ENCODE data around the gene CFAP157. TPM values are rescaled to one million over a fixed set of nuclear protein-coding genes. Genes with fewer than 3 reads are reported as not detected.

The CFAP157 gene
- total and polyA plus RNA-seq, 2 donors (not counting 1 experiment from before 2014, with no cell fraction given), result under 0.01 TPM; not detected in 1

DNA sequence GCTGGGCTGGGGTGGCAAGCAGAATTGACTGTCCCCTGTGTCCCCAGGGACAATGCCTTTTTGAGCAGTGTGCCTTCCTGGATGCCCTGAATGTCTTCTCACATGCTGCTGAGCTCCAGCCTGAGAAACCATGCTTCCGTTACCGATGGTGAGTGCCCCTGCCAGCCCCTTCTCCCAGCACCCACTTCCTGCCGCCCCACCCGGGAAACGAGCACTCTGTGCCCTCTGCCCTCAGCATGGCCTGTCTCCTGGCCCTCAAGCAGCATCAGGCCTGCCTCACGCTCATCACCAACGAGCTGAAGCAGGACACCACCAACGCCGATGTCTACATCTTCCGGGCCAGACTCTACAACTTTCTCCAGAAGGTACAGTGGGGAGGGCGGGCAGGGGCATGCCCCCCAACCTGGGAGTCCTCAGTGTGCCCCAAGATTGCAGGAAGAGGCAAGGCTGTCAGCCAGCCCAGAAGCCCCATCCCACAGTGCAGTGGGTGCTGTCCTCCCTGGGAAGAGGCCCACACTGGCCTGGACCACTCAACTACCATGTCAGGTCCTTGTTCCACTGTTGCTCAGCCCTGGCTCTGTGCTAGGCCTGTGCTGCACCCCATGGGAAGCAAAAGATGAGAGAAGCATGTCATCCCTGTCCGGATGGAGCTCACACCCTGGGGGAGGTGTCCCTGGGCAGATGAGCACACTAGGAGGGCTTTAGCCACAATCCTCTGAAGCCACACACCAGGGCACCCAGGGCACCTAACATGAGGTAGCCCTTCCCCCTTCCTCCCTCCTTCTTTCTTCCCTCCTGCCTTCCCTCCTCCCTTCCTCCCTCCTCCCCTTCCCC lies 13.5 kb downstream of the CFAP157 start:
- H3K27ac ChIP-seq (ENCODE audit: insufficient read depth, low read length), result no peak overlapping the region
- no peak overlapping the region for H3K4me3 ChIP-seq (replicated peaks in 1 of 4; ENCODE audit: control extremely low read depth in 1 of 4, insufficient read depth in 1 of 4, low read depth in 3 of 4, low read length in 4 of 4)
- no peak for TF ChIP-seq EZH2 (IDR thresholded peaks at IDR 0.05; ENCODE audit: low read length, missing control alignments)
- TF ChIP-seq, protein P1, sequence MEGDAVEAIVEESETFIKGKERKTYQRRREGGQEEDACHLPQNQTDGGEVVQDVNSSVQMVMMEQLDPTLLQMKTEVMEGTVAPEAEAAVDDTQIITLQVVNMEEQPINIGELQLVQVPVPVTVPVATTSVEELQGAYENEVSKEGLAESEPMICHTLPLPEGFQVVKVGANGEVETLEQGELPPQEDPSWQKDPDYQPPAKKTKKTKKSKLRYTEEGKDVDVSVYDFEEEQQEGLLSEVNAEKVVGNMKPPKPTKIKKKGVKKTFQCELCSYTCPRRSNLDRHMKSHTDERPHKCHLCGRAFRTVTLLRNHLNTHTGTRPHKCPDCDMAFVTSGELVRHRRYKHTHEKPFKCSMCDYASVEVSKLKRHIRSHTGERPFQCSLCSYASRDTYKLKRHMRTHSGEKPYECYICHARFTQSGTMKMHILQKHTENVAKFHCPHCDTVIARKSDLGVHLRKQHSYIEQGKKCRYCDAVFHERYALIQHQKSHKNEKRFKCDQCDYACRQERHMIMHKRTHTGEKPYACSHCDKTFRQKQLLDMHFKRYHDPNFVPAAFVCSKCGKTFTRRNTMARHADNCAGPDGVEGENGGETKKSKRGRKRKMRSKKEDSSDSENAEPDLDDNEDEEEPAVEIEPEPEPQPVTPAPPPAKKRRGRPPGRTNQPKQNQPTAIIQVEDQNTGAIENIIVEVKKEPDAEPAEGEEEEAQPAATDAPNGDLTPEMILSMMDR (conservative IDR thresholded peaks at IDR 0.05 in 1 of 2, IDR thresholded peaks at IDR 0.05 in 1 of 2; ENCODE audit: low read depth in 1 of 2, low read length in 2 of 2), result no peak
- no peaks in the 10 kb centered on the region for H4K20me1 ChIP-seq (ENCODE audit: control insufficient read depth, extremely low read depth, insufficient read depth, low read length)
- H3K36me3 ChIP-seq (ENCODE audit: control insufficient read depth, insufficient read depth, low read length), result no peaks in the 10 kb centered on the region
- no peaks in the 10 kb centered on the region for H3K9me3 ChIP-seq (ENCODE audit: control insufficient read depth, insufficient read depth, low read depth, low read length)
- peaks cover 16% of the 10 kb centered on the region for H3K4me1 ChIP-seq (ENCODE audit: control insufficient read depth, extremely low read depth, insufficient read depth, low read length)
- no peaks in the 10 kb centered on the region for H3K27me3 ChIP-seq (ENCODE audit: control insufficient read depth, insufficient read depth, low read length)
- H3K4me2 ChIP-seq (ENCODE audit: extremely low read depth, insufficient read depth, low read length), result no peak overlapping the region
- no peak for DNase-seq (ENCODE audit: low read depth in 2 of 2)
- H3K9ac ChIP-seq (ENCODE audit: insufficient read depth, low read length), result no peak overlapping the region
- H2AFZ ChIP-seq (ENCODE audit: low read length), result no peak overlapping the region
- no peaks in the 10 kb centered on the region for H3K79me2 ChIP-seq (ENCODE audit: control insufficient read depth, insufficient read depth, low read length)

DNA sequence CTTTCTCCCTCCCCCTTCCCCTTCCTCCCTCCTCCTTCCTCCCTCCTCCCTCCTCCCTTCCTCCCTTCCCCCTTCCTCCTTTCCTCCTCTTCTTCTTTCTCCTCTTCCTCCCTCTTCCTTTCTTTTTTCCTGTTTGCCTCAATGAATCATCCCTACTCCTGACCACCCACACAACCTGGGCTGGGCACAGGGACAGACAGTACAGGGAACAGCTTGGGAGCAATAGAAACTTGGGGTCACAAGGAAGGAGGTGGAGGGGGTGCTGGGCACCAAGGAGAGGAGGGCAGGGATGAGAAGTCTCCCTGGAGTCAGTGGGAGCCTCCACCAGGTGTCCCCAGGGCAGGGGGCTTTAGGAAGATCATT lies 14.1 kb downstream of the CFAP157 start:
- Histone ChIP-seq H3K9me3 (ENCODE audit: control insufficient read depth, insufficient read depth, low read depth, low read length) (no peaks in the 10 kb centered on the region), H3K4me2 (ENCODE audit: extremely low read depth, insufficient read depth, low read length) (no peak overlapping the region), H4K20me1 (ENCODE audit: control insufficient read depth, extremely low read depth, insufficient read depth, low read length) (no peaks in the 10 kb centered on the region), H3K36me3 (ENCODE audit: control insufficient read depth, insufficient read depth, low read length) (no peaks in the 10 kb centered on the region), H3K27ac (ENCODE audit: insufficient read depth, low read length) (no peak overlapping the region), H3K79me2 (ENCODE audit: control insufficient read depth, insufficient read depth, low read length) (no peaks in the 10 kb centered on the region), H3K4me3 (replicated peaks in 1 of 4; ENCODE audit: control extremely low read depth in 1 of 4, insufficient read depth in 1 of 4, low read depth in 3 of 4, low read length in 4 of 4) (no peak overlapping the region), H2AFZ (ENCODE audit: low read length) (no peak overlapping the region), H3K9ac (ENCODE audit: insufficient read depth, low read length) (no peak overlapping the region), H3K27me3 (ENCODE audit: control insufficient read depth, insufficient read depth, low read length) (no peaks in the 10 kb centered on the region), H3K4me1 (ENCODE audit: control insufficient read depth, extremely low read depth, insufficient read depth, low read length) (peaks cover 16% of the 10 kb centered on the region)
- no peak for DNase-seq (ENCODE audit: low read depth in 2 of 2)
- no peak for TF ChIP-seq EZH2 (IDR thresholded peaks at IDR 0.05; ENCODE audit: low read length, missing control alignments)
- TF ChIP-seq, protein P1 (conservative IDR thresholded peaks at IDR 0.05 in 1 of 2, IDR thresholded peaks at IDR 0.05 in 1 of 2; ENCODE audit: low read depth in 1 of 2, low read length in 2 of 2), result no peak

DNA sequence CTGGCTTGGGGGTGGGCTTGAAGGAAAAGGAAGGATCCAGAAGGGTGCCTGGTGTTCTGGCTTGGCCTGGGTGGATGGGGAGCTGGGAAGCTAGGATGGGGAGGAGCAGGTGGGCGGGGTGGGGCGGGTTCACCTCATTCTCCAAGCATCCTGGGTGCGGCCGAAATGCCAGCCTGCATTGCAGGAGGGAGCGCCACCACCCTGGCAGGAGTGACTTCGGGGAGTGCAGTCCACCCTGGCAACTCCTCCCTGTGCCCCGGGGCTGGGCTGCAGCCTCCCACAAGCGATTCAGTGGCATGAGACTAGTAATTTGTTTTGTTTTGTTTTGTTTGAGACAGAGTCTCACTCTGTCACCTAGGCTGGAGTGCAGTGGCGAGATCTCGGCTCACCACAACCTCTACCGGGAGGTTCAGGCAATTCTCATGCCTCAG lies 14.6 kb downstream of the CFAP157 start:
- no peak overlapping the region for H2AFZ ChIP-seq (ENCODE audit: low read length)
- no peak overlapping the region for H3K27ac ChIP-seq (ENCODE audit: insufficient read depth, low read length)
- H3K79me2 ChIP-seq (ENCODE audit: control insufficient read depth, insufficient read depth, low read length), result no peaks in the 10 kb centered on the region

More for the DNA sequence above, 14.6 kb downstream of the CFAP157 start:
- Histone ChIP-seq H3K4me2 (ENCODE audit: extremely low read depth, insufficient read depth, low read length) (no peak overlapping the region), H3K4me1 (ENCODE audit: control insufficient read depth, extremely low read depth, insufficient read depth, low read length) (peaks cover 12% of the 10 kb centered on the region), H3K9ac (ENCODE audit: insufficient read depth, low read length) (no peak overlapping the region), H3K4me3 (replicated peaks in 1 of 4; ENCODE audit: control extremely low read depth in 1 of 4, insufficient read depth in 1 of 4, low read depth in 3 of 4, low read length in 4 of 4) (no peak overlapping the region), H3K9me3 (ENCODE audit: control insufficient read depth, insufficient read depth, low read depth, low read length) (no peaks in the 10 kb centered on the region), H4K20me1 (ENCODE audit: control insufficient read depth, extremely low read depth, insufficient read depth, low read length) (no peaks in the 10 kb centered on the region), H3K27me3 (ENCODE audit: control insufficient read depth, insufficient read depth, low read length) (no peaks in the 10 kb centered on the region), H3K36me3 (ENCODE audit: control insufficient read depth, insufficient read depth, low read length) (no peaks in the 10 kb centered on the region)
- no peak for TF ChIP-seq EZH2 (IDR thresholded peaks at IDR 0.05; ENCODE audit: low read length, missing control alignments)
- no peak for DNase-seq (ENCODE audit: low read depth in 2 of 2)

Data from fibroblast of lung (primary cell).